H1 (cell line): ENCODE data around the gene CBX2. TPM values are rescaled to one million over a fixed set of nuclear protein-coding genes. Genes with fewer than 3 reads are reported as not detected.

Source experiments
- CTCF ChIA-PET: fragments of 300-600 bp; sonication (Branson Sonifier 250); formaldehyde crosslinking; loops from one replicate; lab custom pipeline; 2021; ENCODE audit not compliant: partially characterized antibody; lab: Charles Lee
- POLR2A ChIA-PET: fragments of 300-600 bp; sonication (Branson Sonifier 250); formaldehyde crosslinking; loops from one replicate; lab custom pipeline; 2021; ENCODE audit warnings: inconsistent platforms; ENCODE audit not compliant: partially characterized antibody; lab: Charles Lee
- DNase-seq, 2 experiments: peaks; one replicate each; pipeline versions ENCODE4 v3.0.0 to v3.0.0-alpha.2; 2010 to 2022; ENCODE audit warnings: low spot score in 2 of 2, low read depth in 1 of 2, mixed read lengths in 1 of 2
- FAIRE-seq: peaks from 2 replicates; lab custom pipeline; 2011; peaks lifted over from hg19 to GRCh38; lab: Jason Lieb, UNC
- H2AFZ ChIP-seq: 2 replicates; pipeline ENCODE4 v1.8.1; 2012; ENCODE audit warnings: low read length, inconsistent platforms
- H2AK5ac ChIP-seq: 2 replicates; pipeline ENCODE4 v1.6.1; 2013; ENCODE audit warnings: low read depth, low read length
- H2BK120ac ChIP-seq: replicated peaks from 2 replicates; pipeline ENCODE3; 2013; ENCODE audit warnings: low read depth, low read length, inconsistent platforms
- H2BK12ac ChIP-seq: 2 replicates; pipeline ENCODE4 v1.6.1; 2013; ENCODE audit warnings: low read depth, low read length
- H2BK15ac ChIP-seq: 2 replicates; pipeline ENCODE4 v1.6.1; 2013; ENCODE audit warnings: low read length
- H2BK20ac ChIP-seq: 2 replicates; pipeline ENCODE4 v1.6.1; 2013; ENCODE audit warnings: low read length
- H2BK5ac ChIP-seq: 2 replicates; pipeline ENCODE4 v1.6.1; 2013; ENCODE audit warnings: low read depth, low read length
- H3K14ac ChIP-seq: 2 replicates; pipeline ENCODE4 v1.6.1; 2013; ENCODE audit warnings: inconsistent platforms; ENCODE audit not compliant: insufficient read length
- H3K18ac ChIP-seq: 2 replicates; pipeline ENCODE4 v1.6.1; 2013; ENCODE audit warnings: low read length; ENCODE audit errors: extremely low read depth
- H3K23ac ChIP-seq: 2 replicates; pipeline ENCODE4 v1.6.1; 2013; ENCODE audit warnings: inconsistent platforms; ENCODE audit not compliant: insufficient read length
- H3K23me2 ChIP-seq: 2 replicates; pipeline ENCODE4 v1.6.1; 2013; ENCODE audit warnings: low read depth, low read length
- H3K27ac ChIP-seq: 2 replicates; pipeline ENCODE4 v1.6.1; 2011; ENCODE audit warnings: low read depth, low read length, inconsistent platforms
- H3K27me3 ChIP-seq, 4 experiments: replicated peaks in 1 of 4; 1 replicate in 1 of 4; 2 replicates in 3 of 4; pipeline versions ENCODE4 v1.6.1 to v1.8.1; 2011 to 2013; ENCODE audit warnings: low read length in 3 of 4, mild to moderate bottlenecking in 3 of 4, inconsistent platforms in 2 of 4, mixed read lengths in 2 of 4, moderate library complexity in 1 of 4; ENCODE audit not compliant: control insufficient read depth in 3 of 4, insufficient read depth in 3 of 4; ENCODE audit errors: extremely low read depth in 1 of 4
- H3K36me3 ChIP-seq, 4 experiments: 2 replicates each; pipeline versions ENCODE4 v1.6.1 to v1.8.1; 2011 to 2013; ENCODE audit warnings: mild to moderate bottlenecking in 4 of 4, low read length in 3 of 4, moderate library complexity in 2 of 4, control low read depth in 1 of 4, inconsistent platforms in 1 of 4; ENCODE audit not compliant: insufficient read depth in 4 of 4, control insufficient read depth in 2 of 4
- H3K4ac ChIP-seq: replicated peaks from 2 replicates; pipeline ENCODE3; 2013; ENCODE audit warnings: low read length, low read depth, mixed read lengths, inconsistent platforms; ENCODE audit not compliant: insufficient read length
- H3K4me1 ChIP-seq, 4 experiments: replicated peaks in 1 of 4; 1 replicate in 1 of 4; 2 replicates in 3 of 4; pipeline versions ENCODE4 v1.6.1 to v1.8.1; 2011 to 2013; ENCODE audit warnings: low read length in 3 of 4, inconsistent platforms in 2 of 4, mixed read lengths in 1 of 4; ENCODE audit not compliant: insufficient read depth in 4 of 4, control insufficient read depth in 3 of 4
- H3K4me2 ChIP-seq, 2 experiments: 2 replicates each; pipeline versions ENCODE4 v1.6.1 to v1.8.1; 2011 to 2013; ENCODE audit warnings: low read depth in 2 of 2, low read length in 2 of 2, control low read depth in 1 of 2, inconsistent platforms in 1 of 2, mild to moderate bottlenecking in 1 of 2; ENCODE audit not compliant: insufficient read depth in 1 of 2
- H3K4me3 ChIP-seq, 4 experiments: fragments of 200-600, 300-600 bp in 1 of 4; sonication (generic), shearing (Covaris generic), sonication (Bioruptor Twin) in 1 of 4; 2 replicates each; pipeline versions ENCODE4 v1.5.1 to v1.8.1; 2011 to 2016; ENCODE audit warnings: low read length in 4 of 4, low read depth in 3 of 4, control low read depth in 2 of 4, inconsistent platforms in 2 of 4, mild to moderate bottlenecking in 2 of 4, mixed read lengths in 1 of 4, moderate library complexity in 1 of 4; ENCODE audit not compliant: insufficient read depth in 2 of 4; ENCODE audit errors: extremely low read depth in 1 of 4
- H3K56ac ChIP-seq: replicated peaks from 2 replicates; pipeline ENCODE3; 2013; ENCODE audit warnings: low read depth, mild to moderate bottlenecking, mixed read lengths, low read length, inconsistent platforms; ENCODE audit not compliant: insufficient read length
- H3K79me1 ChIP-seq: 2 replicates; pipeline ENCODE4 v1.6.1; 2013; ENCODE audit warnings: low read depth, low read length, control low read depth
- H3K79me2 ChIP-seq, 2 experiments: 2 replicates each; pipeline versions ENCODE4 v1.6.1 to v1.8.1; 2012 to 2013; ENCODE audit warnings: low read length in 2 of 2, mild to moderate bottlenecking in 2 of 2, inconsistent platforms in 1 of 2; ENCODE audit not compliant: insufficient read depth in 2 of 2, control insufficient read depth in 1 of 2
- H3K9ac ChIP-seq, 4 experiments: replicated peaks in 1 of 4; 1 replicate in 1 of 4; 2 replicates in 3 of 4; pipeline versions ENCODE4 v1.6.1 to v1.8.1; 2011 to 2013; ENCODE audit warnings: low read depth in 3 of 4, low read length in 3 of 4, control low read depth in 2 of 4, mild to moderate bottlenecking in 2 of 4, moderate library complexity in 2 of 4, inconsistent platforms in 1 of 4; ENCODE audit errors: extremely low read depth in 1 of 4
- H3K9me3 ChIP-seq, 2 experiments: 2 replicates each; pipeline versions ENCODE4 v1.6.1 to v1.8.1; 2012 to 2013; ENCODE audit warnings: mild to moderate bottlenecking in 2 of 2, moderate library complexity in 2 of 2, control low read depth in 1 of 2, inconsistent platforms in 1 of 2, low read depth in 1 of 2, low read length in 1 of 2, mixed read lengths in 1 of 2; ENCODE audit not compliant: insufficient read depth in 2 of 2
- H4K20me1 ChIP-seq, 2 experiments: replicated peaks in 1 of 2; 2 replicates each; pipeline versions ENCODE3 to v1.8.1; 2011 to 2013; ENCODE audit warnings: inconsistent platforms in 2 of 2, low read length in 2 of 2, mild to moderate bottlenecking in 1 of 2; ENCODE audit not compliant: insufficient read depth in 2 of 2, control insufficient read depth in 1 of 2
- H4K5ac ChIP-seq: 2 replicates; pipeline ENCODE4 v1.6.1; 2013; ENCODE audit warnings: low read length, low read depth, mixed read lengths, inconsistent platforms; ENCODE audit not compliant: insufficient read length
- H4K8ac ChIP-seq: 2 replicates; pipeline ENCODE4 v1.8.0; 2013; ENCODE audit warnings: mild to moderate bottlenecking, moderate library complexity, low read length, inconsistent platforms; ENCODE audit not compliant: insufficient read depth; ENCODE audit errors: extremely low read depth
- H4K91ac ChIP-seq: replicated peaks from 2 replicates; pipeline ENCODE3; 2013; ENCODE audit warnings: low read length, mixed read lengths, inconsistent platforms; ENCODE audit not compliant: insufficient read length
- TAF7 ChIP-seq: optimal IDR thresholded peaks from 2 replicates; pipeline ENCODE3; 2011; ENCODE audit warnings: low read depth, mild to moderate bottlenecking, inconsistent platforms, low read length, moderate library complexity, borderline replicate concordance
- WGBS, 2 experiments: shearing (Covaris generic) in 1 of 2; methylation state at CpG; one replicate each; pipeline versions ENCODE4 v1.1.6 to v1.1.7; 2013 to 2015; ENCODE audit warnings: low lambda C conversion rate in 2 of 2, mixed read lengths in 2 of 2, inconsistent platforms in 1 of 2, low coverage in 1 of 2, missing lambda C conversion rate in 1 of 2; ENCODE audit not compliant: insufficient replicate concordance in 2 of 2, insufficient coverage in 1 of 2, insufficient read length in 1 of 2; ENCODE audit errors: extremely low coverage in 1 of 2, missing lambda C conversion rate in 1 of 2; 5-methylcytosine and 5-hydroxymethylcytosine counted together
- polyA plus RNA-seq, 7 experiments: library from polyadenylated mRNA; depleted of rRNA in 3 of 7; stranded (reverse) in 5 of 7; unstranded in 2 of 7; fragments of >200 nt in 5 of 7; fragments of 200-250 nt in 2 of 7; gene quantifications; 1 replicate in 5 of 7; 2 replicates in 1 of 7; 4 replicates in 1 of 7; pipeline versions ENCODE4 v1.2.1 to v1.2.3, GENCODE V29; 2011 to 2013; ENCODE audit warnings: missing spikeins in 2 of 7, mixed read lengths in 2 of 7
- total RNA-seq: library from RNA; stranded (reverse); fragmentation: NEBNext Ultra II Directional; extraction: Animal tissue kit (Norgen Biotek cat#: 25700); gene quantifications from 2 replicates; pipeline ENCODE4 v1.2.1, GENCODE V29; 2021

The CBX2 gene
- total and polyA plus RNA-seq, 2 of the 8 experiments (the other 6 are each of a cell fraction or from before 2014, with no cell fraction given): 64.3 to 83.9 TPM

DNA sequence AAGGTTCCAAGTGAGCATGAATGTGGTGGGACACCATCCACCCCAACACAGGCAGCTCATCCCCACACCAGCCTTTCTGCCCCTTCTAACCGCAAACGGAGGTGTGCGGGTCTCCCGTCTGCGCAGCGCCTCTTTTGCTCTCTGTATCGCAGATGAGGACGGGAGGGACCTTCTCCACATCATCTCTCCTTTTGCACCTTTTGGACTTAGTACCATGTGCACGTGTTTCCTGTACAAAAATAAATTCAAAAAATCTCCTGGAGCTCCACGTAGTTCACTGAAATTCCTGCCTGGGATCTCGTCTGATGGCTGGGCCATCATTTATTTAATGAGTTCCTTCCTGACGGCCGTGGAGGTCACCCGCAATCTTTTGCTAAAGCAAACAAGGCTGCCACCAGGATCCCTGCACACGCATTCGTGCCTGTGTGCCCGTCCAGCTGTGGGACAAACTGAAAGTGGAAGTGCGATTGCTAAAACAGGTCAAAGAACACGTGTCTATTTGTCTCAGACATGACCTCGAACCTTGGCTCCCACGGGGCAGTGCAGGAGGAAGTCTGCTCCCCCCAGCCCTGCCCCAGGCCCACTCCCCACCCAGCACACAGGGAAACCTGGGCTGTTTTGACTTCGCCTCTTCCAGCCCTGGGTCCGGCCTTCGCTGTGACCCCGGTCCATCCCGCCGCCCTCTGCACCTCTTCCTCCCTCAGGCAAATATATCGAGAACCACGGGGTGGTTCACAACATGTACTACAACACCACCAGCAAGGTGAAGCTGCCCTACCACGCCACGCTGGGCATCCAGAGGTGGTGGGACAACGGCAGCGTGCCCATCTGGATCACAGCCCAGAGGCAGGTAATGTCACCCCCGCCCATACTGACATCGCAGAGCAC, 44.9 kb upstream of the CBX2 start:
- Histone ChIP-seq H3K27ac (no peak overlapping the region), H3K4me3 (no peak overlapping the region), H2BK12ac (no peak overlapping the region), H4K5ac (no peak overlapping the region), H3K23me2 (peaks cover 2% of the 10 kb centered on the region; the same call in 1 of the 2 replicates), H3K56ac (no peak overlapping the region), H3K36me3 (no peaks in the 10 kb centered on the region), H3K4me2 (no peak overlapping the region; a peak in 1 of 4 replicates), H3K79me1 (no peaks in the 10 kb centered on the region), H3K23ac (no peak overlapping the region), H3K9ac (no peak overlapping the region), H2AFZ (no peak overlapping the region), H2BK5ac (no peak overlapping the region), H3K4me1 (peaks cover 0 to 6% (median 0%) of the 10 kb centered on the region in 4 experiments; a peak in 2 of 7 replicates), H3K4ac (no peak overlapping the region), H3K79me2 (no peaks in the 10 kb centered on the region), H2AK5ac (no peak overlapping the region), H3K18ac (no peak overlapping the region), H3K9me3 (no peaks in the 10 kb centered on the region)
- ChIA-PET POLR2A (no interaction called here), CTCF (interaction anchor here (0.6 to 1.1 kb wide), 4 partner anchors 9 to 176 kb away, joined by 3 to 4 read pairs (median 4); no protein-coding TSS in a partner anchor)
- FAIRE-seq: no peak
- 88% methylated on average over 35 of the region's 35 CpGs; no CpG with 5 or more reads in 1 of the 2 experiments for WGBS, 2 experiments
- no peak for TF ChIP-seq TAF7
- TF ChIP-seq, all 59 proteins: peak for 0
- Histone ChIP-seq H3K14ac (no peak overlapping the region), H3K27me3 (0 out of 7 replicates have a peak, but pooled peaks cover 0 to 2% (median 0%) of the 10 kb centered on the region in 4 experiments), H4K8ac (no peak overlapping the region), H2BK20ac (no peak overlapping the region), H4K20me1 (no peaks in the 10 kb centered on the region), H4K91ac (no peak overlapping the region), H2BK15ac (no peak overlapping the region), H2BK120ac (no peak overlapping the region)
- DNase-seq: no peak
